WI38 (cell line): ENCODE results near the gene ESR1.

Experiments
- H3K4me3 ChIP-seq: 2 replicates; pipeline ENCODE4 v1.5.1; 2011; ENCODE audit warnings: low read depth, mild to moderate bottlenecking, control low read depth, low read length
- TF ChIP-seq, protein P1 (sequence below): IDR thresholded peaks from 2 replicates; pipeline ENCODE4 v1.5.1; 2012; ENCODE audit warnings: low read depth, mild to moderate bottlenecking, control low read depth, low read length

The ESR1 gene

GRCh38 chr6:152054441-152054840, 247.0 kb downstream of the ESR1 start:
- H3K4me3 ChIP-seq = no peak overlapping the region
- TF ChIP-seq, protein P1, sequence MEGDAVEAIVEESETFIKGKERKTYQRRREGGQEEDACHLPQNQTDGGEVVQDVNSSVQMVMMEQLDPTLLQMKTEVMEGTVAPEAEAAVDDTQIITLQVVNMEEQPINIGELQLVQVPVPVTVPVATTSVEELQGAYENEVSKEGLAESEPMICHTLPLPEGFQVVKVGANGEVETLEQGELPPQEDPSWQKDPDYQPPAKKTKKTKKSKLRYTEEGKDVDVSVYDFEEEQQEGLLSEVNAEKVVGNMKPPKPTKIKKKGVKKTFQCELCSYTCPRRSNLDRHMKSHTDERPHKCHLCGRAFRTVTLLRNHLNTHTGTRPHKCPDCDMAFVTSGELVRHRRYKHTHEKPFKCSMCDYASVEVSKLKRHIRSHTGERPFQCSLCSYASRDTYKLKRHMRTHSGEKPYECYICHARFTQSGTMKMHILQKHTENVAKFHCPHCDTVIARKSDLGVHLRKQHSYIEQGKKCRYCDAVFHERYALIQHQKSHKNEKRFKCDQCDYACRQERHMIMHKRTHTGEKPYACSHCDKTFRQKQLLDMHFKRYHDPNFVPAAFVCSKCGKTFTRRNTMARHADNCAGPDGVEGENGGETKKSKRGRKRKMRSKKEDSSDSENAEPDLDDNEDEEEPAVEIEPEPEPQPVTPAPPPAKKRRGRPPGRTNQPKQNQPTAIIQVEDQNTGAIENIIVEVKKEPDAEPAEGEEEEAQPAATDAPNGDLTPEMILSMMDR = no peak

DNA sequence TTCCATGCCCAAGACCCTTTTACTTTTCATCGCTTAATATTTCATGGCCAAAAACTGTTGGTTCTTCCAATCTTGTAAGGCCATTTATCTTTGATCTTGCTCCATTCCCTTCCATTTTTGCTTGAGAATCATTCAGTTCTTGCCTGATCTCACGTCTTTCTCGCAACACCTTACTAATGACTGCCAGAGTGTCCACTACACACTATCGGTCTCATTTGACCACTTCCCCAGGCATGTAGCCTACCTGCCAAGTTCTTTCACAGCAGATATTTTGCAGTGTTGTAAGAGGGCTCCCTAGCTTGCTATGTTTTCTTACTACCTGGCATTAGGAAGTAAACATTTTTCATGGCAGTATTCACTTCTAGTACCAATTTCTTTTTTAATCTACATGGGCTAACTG, 248.0 kb downstream of the ESR1 start:
- TF ChIP-seq, protein P1 = no peak
- no peak overlapping the region for H3K4me3 ChIP-seq

- TF ChIP-seq, protein P1 = no peak
- no peak overlapping the region for H3K4me3 ChIP-seq
These were observed 250.5 kb downstream of the ESR1 start for GRCh38 chr6:152057832-152058498.

DNA sequence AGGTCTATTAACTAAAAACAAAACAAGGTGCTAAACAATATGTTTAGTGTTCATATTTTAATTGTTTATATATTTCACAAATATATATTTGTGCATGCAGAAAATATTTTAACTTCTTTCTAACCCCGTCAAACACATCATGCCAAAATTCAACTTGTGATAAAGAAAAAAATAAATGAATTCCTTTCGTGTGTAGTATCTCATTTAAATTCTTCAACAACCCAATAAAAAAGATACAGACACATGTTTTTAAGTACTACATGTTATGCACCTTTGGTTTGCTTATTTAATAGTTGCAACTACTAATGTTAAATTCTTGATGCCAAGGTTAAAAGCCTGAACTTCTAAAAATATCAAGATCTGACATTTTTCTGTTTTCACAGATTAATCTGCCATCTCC, 252.4 kb downstream of the ESR1 start:
- H3K4me3 ChIP-seq = no peak overlapping the region
- TF ChIP-seq, protein P1 = no peak

GRCh38 chr6:152062476-152062875, 255.0 kb downstream of the ESR1 start:
- TF ChIP-seq, protein P1 = no peak
- H3K4me3 ChIP-seq = no peak overlapping the region

- TF ChIP-seq, protein P1 = no peak
- no peak overlapping the region for H3K4me3 ChIP-seq
These were observed 255.9 kb downstream of the ESR1 start for GRCh38 chr6:152063170-152063921.

- H3K4me3 ChIP-seq = no peak overlapping the region
- TF ChIP-seq, protein P1 = no peak
These were observed 261.3 kb downstream of the ESR1 start for GRCh38 chr6:152068622-152069261.
